ENCODE measurements around the gene TEX26.

DNA sequence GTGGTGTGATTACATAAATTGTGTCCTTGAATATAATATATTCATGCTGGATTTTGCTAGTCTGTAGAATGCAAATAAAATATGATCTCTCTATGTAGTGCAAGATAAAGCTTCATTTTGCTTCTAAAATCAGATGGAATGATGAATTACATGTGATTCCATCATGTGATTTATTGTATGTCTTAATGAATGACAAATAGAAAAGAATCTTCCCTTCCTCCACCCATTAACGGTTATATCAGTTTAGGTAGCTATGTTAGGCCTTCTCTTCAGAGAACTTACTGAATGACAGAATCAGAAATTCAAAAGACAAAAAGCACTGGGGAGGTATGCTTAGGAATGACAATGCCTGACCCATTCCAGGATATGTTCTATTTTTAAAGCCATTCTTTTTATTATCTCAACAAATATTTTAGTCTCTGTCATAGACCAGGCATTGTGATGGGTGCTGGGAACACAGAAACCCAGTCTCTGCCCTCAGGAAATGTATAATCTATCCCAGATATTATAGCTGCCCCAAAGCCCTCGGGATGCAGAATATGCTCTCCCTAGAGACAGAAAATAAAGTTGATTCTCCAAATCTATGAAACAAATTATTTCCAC is 90.6 kb downstream of the TEX26 start:
- TF ChIP-seq, protein P1, sequence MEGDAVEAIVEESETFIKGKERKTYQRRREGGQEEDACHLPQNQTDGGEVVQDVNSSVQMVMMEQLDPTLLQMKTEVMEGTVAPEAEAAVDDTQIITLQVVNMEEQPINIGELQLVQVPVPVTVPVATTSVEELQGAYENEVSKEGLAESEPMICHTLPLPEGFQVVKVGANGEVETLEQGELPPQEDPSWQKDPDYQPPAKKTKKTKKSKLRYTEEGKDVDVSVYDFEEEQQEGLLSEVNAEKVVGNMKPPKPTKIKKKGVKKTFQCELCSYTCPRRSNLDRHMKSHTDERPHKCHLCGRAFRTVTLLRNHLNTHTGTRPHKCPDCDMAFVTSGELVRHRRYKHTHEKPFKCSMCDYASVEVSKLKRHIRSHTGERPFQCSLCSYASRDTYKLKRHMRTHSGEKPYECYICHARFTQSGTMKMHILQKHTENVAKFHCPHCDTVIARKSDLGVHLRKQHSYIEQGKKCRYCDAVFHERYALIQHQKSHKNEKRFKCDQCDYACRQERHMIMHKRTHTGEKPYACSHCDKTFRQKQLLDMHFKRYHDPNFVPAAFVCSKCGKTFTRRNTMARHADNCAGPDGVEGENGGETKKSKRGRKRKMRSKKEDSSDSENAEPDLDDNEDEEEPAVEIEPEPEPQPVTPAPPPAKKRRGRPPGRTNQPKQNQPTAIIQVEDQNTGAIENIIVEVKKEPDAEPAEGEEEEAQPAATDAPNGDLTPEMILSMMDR (IDR thresholded peaks at IDR 0.05), result no peak
- TF ChIP-seq POLR2A (IDR thresholded peaks at IDR 0.05), result no peak
